GM21381 (cell line): ENCODE data around the gene VANGL2.

Experiments
- ATAC-seq: cut with Tn5 transposase; IDR thresholded peaks from one replicate; pipeline ENCODE4 v1.9.1; 2021; ENCODE audit warnings: mild to moderate bottlenecking, moderate library complexity; ENCODE audit not compliant: unreplicated experiment

The VANGL2 gene

GRCh38 chr1:160400223-160400645, at the start of gene VANGL2:
Gene VANGL2 (plus strand): TSS chr1:160400564. CDS start chr1:160415838, 15,274 bp downstream.
- ATAC-seq: no peak

GRCh38 chr1:160351629-160352028, 48.7 kb upstream of the VANGL2 start:
- ATAC-seq: no peak

GRCh38 chr1:160352555-160352954, 47.8 kb upstream of the VANGL2 start:
- ATAC-seq: no peak

- no peak for ATAC-seq
Observed at GRCh38 chr1:160353223-160353622, 47.1 kb upstream of the VANGL2 start.

- no peak for ATAC-seq
Observed at GRCh38 chr1:160354388-160354985, 45.9 kb upstream of the VANGL2 start.

DNA sequence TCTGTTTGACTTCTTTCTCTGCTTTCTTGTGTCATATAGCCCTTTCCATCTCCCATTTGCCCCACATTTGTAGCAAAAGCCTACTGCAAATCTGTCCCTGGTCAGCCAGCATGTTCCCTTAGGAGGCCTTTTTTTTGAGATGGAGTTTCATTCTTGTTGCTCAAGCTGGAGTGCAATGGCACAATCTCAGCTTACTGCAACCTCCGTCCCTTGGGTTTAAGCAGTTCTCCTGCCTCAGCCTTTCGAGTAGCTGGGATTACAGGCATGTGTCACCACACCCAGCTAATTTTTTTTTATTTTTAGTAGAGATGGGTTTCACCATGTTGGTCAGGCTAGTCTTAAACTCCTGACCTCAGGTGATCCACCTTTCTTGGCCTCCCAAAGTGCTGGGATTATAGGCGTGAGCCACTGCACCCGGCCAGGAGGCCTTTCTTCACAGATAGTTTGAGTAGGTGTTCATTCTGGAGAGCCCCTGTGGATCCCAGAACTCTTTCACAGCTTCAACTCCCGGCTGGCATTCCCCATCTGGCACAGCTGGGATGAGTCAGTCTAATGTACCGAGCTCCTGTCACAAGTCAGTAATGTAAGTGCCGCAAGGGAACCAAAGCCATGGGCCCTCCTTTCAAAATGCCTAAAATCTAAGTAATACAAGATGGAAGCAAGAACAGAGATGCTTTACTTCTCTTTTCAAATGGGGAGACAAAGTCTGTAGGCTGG, 42.9 kb upstream of the VANGL2 start:
- no peak for ATAC-seq

DNA sequence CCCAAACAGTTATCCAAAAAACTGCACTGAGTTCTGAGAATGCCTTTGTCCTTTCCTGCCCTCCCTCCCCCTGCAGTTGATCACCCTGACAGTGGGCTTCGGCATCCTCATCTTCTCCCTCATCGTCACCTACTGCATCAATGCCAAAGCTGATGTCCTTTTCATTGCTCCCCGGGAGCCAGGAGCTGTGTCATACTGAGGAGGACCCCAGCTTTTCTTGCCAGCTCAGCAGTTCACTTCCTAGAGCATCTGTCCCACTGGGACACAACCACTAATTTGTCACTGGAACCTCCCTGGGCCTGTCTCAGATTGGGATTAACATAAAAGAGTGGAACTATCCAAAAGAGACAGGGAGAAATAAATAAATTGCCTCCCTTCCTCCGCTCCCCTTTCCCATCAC, 42.3 kb upstream of the VANGL2 start:
- no peak for ATAC-seq

GRCh38 chr1:160359559-160360226, 40.7 kb upstream of the VANGL2 start:
- no peak for ATAC-seq

- ATAC-seq: no peak
Observed at GRCh38 chr1:160360227-160360695, 40.1 kb upstream of the VANGL2 start.

DNA sequence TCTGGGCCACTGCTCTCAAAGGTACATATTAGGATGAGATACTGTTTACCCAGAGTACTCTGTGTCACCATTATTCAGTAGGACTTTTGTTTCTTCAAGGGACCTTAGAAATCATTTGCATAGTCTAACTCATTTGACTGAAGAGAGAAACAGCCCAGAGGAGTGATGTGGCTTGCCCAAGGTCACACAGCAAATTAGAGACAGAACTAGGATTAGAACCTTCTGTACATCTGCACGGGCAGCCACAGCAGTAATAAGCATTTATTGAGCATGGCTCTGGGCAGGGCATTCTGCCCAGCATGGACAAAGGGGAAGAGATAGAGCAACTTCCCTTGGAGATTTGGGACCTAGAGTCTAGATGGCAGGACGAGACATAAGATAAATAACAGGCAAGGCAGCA, 39.2 kb upstream of the VANGL2 start:
- no peak for ATAC-seq

DNA sequence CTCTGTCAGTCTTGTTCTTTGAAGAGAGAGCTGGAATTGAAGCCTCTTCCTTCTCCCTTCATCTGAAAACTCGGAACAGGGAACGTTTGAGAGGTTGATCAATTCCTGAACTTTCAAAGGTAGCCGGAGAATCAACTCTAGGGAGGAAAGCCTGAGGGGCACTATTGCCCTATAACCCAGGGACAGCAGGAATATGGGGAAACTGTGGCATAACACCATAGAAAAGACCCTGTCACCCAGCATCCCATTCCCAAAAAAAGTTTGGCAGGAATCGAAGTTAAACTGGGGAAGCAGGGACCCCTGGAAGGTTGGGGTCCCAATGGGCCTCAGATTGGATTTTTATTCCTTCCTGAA, 38.6 kb upstream of the VANGL2 start:
- no peak for ATAC-seq

- no peak for ATAC-seq
Observed at GRCh38 chr1:160362168-160362957, 38.0 kb upstream of the VANGL2 start.

GRCh38 chr1:160363010-160363409, 37.4 kb upstream of the VANGL2 start:
- no peak for ATAC-seq

DNA sequence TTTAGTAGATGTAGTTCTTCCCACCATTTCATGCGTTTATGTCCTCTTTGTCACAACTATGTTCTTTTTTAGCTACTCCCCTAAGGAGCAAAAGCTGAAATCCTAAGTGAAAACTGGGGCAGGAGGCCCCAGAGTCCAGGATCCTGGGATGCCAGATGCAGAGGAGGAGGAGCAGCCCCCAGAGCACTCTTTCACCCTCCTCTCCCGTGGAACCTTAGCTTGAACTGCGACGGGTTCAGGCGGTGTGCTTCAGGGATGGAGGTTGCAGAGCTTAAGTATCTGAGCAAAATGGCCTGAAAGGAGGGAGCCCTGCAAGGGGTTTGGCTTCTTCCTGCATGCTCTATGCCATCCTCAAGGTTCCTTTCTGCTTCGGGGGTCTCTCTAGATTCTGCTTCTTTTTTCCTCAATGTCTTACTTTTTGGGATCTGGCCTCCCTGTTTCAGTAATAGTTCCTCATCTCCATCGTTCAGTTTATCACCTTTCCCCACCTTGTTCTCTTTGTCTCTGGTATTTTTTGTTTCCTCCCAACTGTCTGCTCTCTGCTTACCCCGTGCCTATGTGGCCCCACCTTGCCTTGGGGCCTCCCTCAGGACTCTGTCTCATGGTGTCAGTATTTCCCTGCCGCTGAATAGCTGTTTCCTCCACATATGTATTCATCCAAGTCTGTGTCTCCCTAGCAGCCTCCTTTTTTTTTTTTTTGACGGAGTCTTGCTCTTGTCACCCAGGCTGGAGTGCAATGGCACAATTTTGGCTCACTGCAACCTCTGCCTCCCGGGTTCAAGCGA, 36.2 kb upstream of the VANGL2 start:
- no peak for ATAC-seq

DNA sequence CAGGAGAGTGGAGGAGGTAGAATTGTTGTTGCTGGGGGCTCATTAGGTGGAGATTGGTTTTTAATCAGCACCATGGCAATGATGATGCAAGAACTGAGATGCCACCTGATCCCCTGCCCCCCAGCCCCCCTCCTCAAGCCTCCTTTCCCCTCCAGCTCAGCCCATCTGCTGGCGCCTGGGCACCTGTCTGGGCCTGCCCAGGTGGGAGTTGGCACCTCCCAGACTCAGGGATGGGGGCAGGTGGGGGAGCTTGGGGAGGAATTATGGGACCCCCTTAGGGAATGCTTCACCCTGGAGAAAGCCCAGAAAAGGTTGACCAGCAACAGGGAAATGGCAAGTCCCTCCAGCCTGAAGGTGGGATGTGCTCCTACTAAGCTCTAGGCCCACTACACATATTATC, 35.0 kb upstream of the VANGL2 start:
- no peak for ATAC-seq

- no peak for ATAC-seq
Observed at GRCh38 chr1:160366731-160367515, 33.4 kb upstream of the VANGL2 start, which contains the start of gene NHLH1. Gene NHLH1 (plus strand): TSS chr1:160367071. CDS start chr1:160370732, 3,661 bp downstream.

DNA sequence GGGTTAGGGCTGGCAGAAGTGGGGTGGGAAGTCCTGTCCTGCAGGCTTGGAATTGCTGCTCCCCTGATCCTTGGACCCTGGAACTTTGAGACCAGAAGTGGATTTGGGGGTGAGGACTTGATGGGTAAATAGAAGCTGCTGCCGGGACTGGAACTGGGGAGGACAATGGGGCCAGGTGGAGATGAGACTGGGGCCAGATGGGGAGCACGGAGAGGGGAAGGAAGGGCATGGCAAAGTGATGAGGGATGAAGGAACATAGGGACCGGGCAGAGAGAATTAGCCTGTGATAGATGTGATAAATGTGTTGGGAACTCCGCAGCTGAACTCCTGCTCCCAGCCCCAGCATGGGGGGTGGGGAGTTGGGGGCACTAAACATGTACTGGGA, 32.9 kb upstream of the VANGL2 start:
- ATAC-seq: no peak

DNA sequence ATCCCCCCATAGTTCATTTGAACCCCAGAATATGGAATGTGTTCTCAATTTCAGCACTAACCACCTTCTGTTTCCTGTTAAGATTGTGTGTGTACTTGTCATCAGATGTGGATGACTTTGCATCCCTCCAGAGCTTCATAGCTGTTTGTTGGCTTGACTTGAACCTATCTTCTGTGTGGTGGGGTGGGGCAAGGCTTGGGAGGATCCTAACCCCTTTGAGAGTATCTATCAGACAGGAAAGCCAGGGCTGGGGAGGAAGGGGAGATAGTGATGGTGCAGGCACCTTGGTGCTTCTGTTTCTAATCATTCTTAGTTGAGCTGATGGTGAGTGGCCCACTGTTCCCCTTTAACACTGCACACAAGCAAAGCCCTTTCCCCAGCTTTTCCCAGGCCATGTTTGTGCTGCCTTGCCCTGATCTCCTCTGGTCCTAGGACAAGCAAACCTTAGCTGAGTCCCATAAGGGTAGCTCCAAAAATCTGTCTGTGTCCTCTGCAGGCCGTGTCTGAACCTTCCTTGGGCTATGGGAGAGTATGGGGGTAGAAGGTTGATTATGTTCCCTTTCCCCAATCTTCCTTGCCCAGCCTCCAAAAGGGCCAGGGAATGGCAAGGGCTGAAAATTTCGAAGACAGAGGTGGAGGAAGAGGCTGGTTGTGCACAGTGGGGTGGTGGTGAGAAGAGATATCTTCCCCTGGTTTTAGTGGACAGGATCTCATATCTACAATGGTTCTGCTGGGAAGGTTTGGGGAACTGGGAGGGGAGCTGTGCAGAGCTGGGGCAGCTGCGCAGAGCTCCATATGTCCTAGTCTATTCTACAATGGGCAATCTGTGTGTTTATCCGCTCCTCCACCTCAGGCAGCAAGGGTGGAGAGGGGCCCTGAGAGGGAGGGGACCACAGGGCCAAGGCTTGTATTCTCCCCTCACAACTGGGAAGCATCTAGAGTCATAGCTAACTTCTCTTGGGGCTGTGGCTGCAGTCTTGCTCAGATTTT, 32.1 kb upstream of the VANGL2 start:
- ATAC-seq: no peak
